Lung (tissue), 12 donors: ENCODE results near the gene LRRC51. TPM values are rescaled to one million over a fixed set of nuclear protein-coding genes. Genes with fewer than 3 reads are reported as not detected.

ENCODE experiments used
- ATAC-seq: fragments of 200-7000 bp; cut with Tn5 transposase; one replicate; pipeline ENCODE4 v1.9.1; 2020; ENCODE audit warnings: moderate number of reproducible peaks; ENCODE audit not compliant: insufficient read depth, low FRiP score
- DNase-seq, 3 donors: peaks; one replicate each; pipeline ENCODE4 v3.0.0-alpha.2; 2013 to 2017
- H3K27ac ChIP-seq, 2 donors: one replicate each; pipeline ENCODE4 v1.5.1; 2013; ENCODE audit warnings: mild to moderate bottlenecking in 2 of 2, moderate library complexity in 2 of 2, control low read depth in 1 of 2, inconsistent platforms in 1 of 2, low read depth in 1 of 2, low read length in 1 of 2
- H3K27me3 ChIP-seq, 3 donors: one replicate each; pipeline ENCODE4 v1.5.1; 2013; ENCODE audit warnings: low read length in 2 of 3; ENCODE audit not compliant: control insufficient read depth in 3 of 3, insufficient read depth in 3 of 3
- H3K36me3 ChIP-seq, 4 donors: one replicate each; pipeline ENCODE4 v1.5.1; 2013; ENCODE audit warnings: low read length in 4 of 4, mild to moderate bottlenecking in 1 of 4, moderate library complexity in 1 of 4; ENCODE audit not compliant: control insufficient read depth in 4 of 4, insufficient read depth in 4 of 4
- H3K4me1 ChIP-seq, 5 donors: one replicate each; pipeline ENCODE4 v1.5.1; 2013; ENCODE audit warnings: low read length in 5 of 5, mild to moderate bottlenecking in 2 of 5, moderate library complexity in 1 of 5; ENCODE audit not compliant: control insufficient read depth in 5 of 5, insufficient read depth in 5 of 5
- H3K4me3 ChIP-seq: one replicate; pipeline ENCODE4 v1.5.1; 2013; ENCODE audit warnings: mild to moderate bottlenecking, control low read depth, moderate library complexity
- H3K9ac ChIP-seq, 2 donors: one replicate each; pipeline ENCODE4 v1.5.1; 2013; ENCODE audit warnings: low read length in 2 of 2, control low read depth in 1 of 2; ENCODE audit not compliant: insufficient read depth in 1 of 2
- H3K9me3 ChIP-seq, 4 donors: one replicate each; pipeline ENCODE4 v1.5.1; 2013; ENCODE audit warnings: low read length in 3 of 4, mild to moderate bottlenecking in 1 of 4, moderate library complexity in 1 of 4; ENCODE audit not compliant: control insufficient read depth in 4 of 4, insufficient read depth in 3 of 4
- WGBS, 2 donors: extraction: QIAGEN DNeasy Blood & Tissue Kit; methylation state at CpG; one replicate each; pipeline ENCODE4 v1.1.7; 2013; 5-methylcytosine and 5-hydroxymethylcytosine counted together
- polyA plus RNA-seq, 2 donors: library from polyadenylated mRNA; stranded (reverse); fragments of 200-250 nt; gene quantifications; one replicate each; pipeline ENCODE4 v1.2.1, GENCODE V29; 2013
- total RNA-seq, 2 donors: library from RNA; depleted of rRNA in 1 of 2; stranded (reverse); fragments of >200 nt in 1 of 2; gene quantifications; one replicate each; pipeline ENCODE4 v1.2.1, GENCODE V29; 2014 to 2021
- TF ChIP-seq, protein P1 (sequence below): IDR thresholded peaks from 2 replicates; pipeline ENCODE4 v1.5.1; 2012; ENCODE audit warnings: mild to moderate bottlenecking; ENCODE audit errors: control extremely low read depth, extremely low read depth
- donor health status: control.
- donor health status: control.
- donor health status: Bipolar disorder and iron deficiency.
- donor health status: healthy.
- donor health status: DM: yes; HTN: yes; CAD: no.

LRRC51 gene
- total and polyA plus RNA-seq, 4 donors: 10.4 to 29.6 (median 19.8) TPM

DNA sequence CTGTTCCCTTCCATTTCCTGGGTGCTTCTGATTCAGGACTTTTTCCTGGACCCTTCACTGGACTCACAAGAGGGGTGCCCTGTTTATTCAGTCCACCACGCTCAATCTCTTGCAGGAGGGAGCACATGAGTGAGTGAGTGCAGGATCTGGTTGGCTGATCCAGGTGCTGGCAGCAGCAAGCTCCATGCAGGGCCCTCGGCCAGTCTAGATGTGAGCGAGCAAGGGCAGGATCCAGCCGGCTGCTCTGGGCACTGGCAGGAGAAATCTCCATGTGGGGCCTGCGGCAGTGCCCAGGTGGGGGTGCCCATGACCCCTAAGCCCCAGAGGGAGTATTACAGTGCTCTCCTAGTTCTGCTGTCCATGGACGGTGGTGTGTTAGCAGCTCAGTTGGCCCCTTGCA is 43.4 kb downstream of the LRRC51 start:
- H3K4me3 ChIP-seq: no peak overlapping the region
- no peak overlapping the region for H3K9ac ChIP-seq
- H3K4me1 ChIP-seq: no peaks in the 10 kb centered on the region
- 92 to 93% methylated on average over 6 of the region's 6 CpGs for WGBS, 2 donors
- ATAC-seq (no peak), DNase-seq (no peak)
- H3K27ac ChIP-seq: no peak overlapping the region
- H3K36me3 ChIP-seq: no peaks in the 10 kb centered on the region
- no peaks in the 10 kb centered on the region for H3K9me3 ChIP-seq
- no peaks in the 10 kb centered on the region for H3K27me3 ChIP-seq
- TF ChIP-seq, protein P1, sequence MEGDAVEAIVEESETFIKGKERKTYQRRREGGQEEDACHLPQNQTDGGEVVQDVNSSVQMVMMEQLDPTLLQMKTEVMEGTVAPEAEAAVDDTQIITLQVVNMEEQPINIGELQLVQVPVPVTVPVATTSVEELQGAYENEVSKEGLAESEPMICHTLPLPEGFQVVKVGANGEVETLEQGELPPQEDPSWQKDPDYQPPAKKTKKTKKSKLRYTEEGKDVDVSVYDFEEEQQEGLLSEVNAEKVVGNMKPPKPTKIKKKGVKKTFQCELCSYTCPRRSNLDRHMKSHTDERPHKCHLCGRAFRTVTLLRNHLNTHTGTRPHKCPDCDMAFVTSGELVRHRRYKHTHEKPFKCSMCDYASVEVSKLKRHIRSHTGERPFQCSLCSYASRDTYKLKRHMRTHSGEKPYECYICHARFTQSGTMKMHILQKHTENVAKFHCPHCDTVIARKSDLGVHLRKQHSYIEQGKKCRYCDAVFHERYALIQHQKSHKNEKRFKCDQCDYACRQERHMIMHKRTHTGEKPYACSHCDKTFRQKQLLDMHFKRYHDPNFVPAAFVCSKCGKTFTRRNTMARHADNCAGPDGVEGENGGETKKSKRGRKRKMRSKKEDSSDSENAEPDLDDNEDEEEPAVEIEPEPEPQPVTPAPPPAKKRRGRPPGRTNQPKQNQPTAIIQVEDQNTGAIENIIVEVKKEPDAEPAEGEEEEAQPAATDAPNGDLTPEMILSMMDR: no peak

DNA sequence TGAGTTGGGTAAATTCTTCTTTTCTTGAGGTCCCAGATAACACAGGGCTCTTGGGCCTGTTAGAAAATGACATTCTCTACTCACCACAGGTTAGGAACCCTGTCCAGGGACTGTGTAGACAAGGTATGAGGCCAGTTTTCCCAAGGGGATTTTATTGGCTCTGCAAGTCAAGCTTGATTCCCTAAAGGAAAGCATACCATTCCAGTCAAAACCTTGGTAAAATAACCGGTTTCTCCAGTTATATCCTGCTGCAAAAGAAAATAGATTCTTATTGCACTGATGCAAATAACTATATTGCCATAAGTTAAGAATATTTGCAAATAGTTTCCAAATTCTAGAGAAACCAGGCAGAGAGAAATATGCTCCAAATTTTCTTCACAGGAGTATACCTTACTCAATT is 45.3 kb downstream of the LRRC51 start:
- ATAC-seq: no peak
- Histone ChIP-seq H3K27me3 (no peaks in the 10 kb centered on the region), H3K27ac (no peak overlapping the region), H3K4me1 (no peaks in the 10 kb centered on the region), H3K36me3 (no peaks in the 10 kb centered on the region), H3K9me3 (no peaks in the 10 kb centered on the region), H3K9ac (no peak overlapping the region), H3K4me3 (no peak overlapping the region)
- WGBS, 2 donors: 71 to 76% methylated on average over 1 of the region's 1 CpG
- TF ChIP-seq, protein P1: no peak
- DNase-seq: no peak

DNA sequence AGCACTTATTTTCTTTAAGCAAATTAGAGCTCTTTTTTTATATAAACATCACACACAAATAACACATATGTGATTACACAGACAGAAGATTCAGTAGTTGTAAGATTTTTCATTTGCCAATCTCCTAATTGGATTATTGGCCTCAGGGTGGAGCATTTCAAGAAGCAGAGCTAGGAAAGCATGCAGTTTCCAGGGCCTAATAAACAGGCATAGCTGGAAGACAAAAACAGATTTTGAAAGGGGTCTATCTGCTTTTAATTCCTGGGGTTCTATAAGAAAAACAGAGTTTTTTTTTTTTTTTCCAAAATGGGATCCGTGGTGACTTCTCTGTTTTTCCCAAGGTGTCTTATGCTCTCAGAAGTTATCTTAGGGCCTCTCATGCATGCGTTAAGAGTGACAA is 47.3 kb downstream of the LRRC51 start:
- 60 to 62% methylated on average over 2 of the region's 2 CpGs for WGBS, 2 donors
- H3K27ac ChIP-seq: no peak overlapping the region
- H3K4me3 ChIP-seq: no peak overlapping the region
- H3K27me3 ChIP-seq: peaks cover 0 to 3% (median 0%) of the 10 kb centered on the region in 3 donors
- ATAC-seq (no peak), DNase-seq (no peak)
- no peak overlapping the region for H3K9ac ChIP-seq
- no peaks in the 10 kb centered on the region for H3K36me3 ChIP-seq
- TF ChIP-seq, protein P1: no peak
- no peaks in the 10 kb centered on the region for H3K9me3 ChIP-seq
- H3K4me1 ChIP-seq: no peaks in the 10 kb centered on the region

GRCh38 chr11:72129381-72129780 is 48.7 kb downstream of the LRRC51 start:
- TF ChIP-seq, protein P1: no peak
- Histone ChIP-seq H3K4me3 (no peak overlapping the region), H3K27me3 (peaks cover 0 to 3% (median 0%) of the 10 kb centered on the region in 3 donors), H3K4me1 (no peaks in the 10 kb centered on the region), H3K9me3 (no peaks in the 10 kb centered on the region), H3K9ac (no peak overlapping the region), H3K27ac (no peak overlapping the region), H3K36me3 (no peaks in the 10 kb centered on the region)
- WGBS, 2 donors: 79 to 87% methylated on average over 3 of the region's 3 CpGs
- DNase-seq: no peak
- no peak for ATAC-seq
